GM18519 (cell line): Measurements from ENCODE around the gene RANBP1.

Experiments
- ATAC-seq: cut with Tn5 transposase; IDR thresholded peaks from one replicate; pipeline ENCODE4 v1.9.1; 2021; ENCODE audit warnings: mild to moderate bottlenecking, moderate library complexity; ENCODE audit not compliant: unreplicated experiment, low FRiP score

RANBP1 gene

GRCh38 chr22:20106849-20107237 is 9.1 kb upstream of the RANBP1 start:
- no peak for ATAC-seq

GRCh38 chr22:20107471-20107901 is 8.4 kb upstream of the RANBP1 start:
- no peak for ATAC-seq

GRCh38 chr22:20107951-20108756 is 7.8 kb upstream of the RANBP1 start:
- no peak for ATAC-seq

- no peak for ATAC-seq
Observed at GRCh38 chr22:20108757-20109230, 7.1 kb upstream of the RANBP1 start.

- no peak for ATAC-seq
Observed at GRCh38 chr22:20109411-20110358, 6.2 kb upstream of the RANBP1 start.

- ATAC-seq = no peak
Observed at GRCh38 chr22:20110359-20110985, 5.4 kb upstream of the RANBP1 start.

- ATAC-seq = no peak
Observed at GRCh38 chr22:20111045-20111688, 4.7 kb upstream of the RANBP1 start.

- ATAC-seq = no peak
Observed at GRCh38 chr22:20111689-20112622, 3.9 kb upstream of the RANBP1 start.

- no peak for ATAC-seq
Observed at GRCh38 chr22:20112623-20113511, 3.0 kb upstream of the RANBP1 start.

GRCh38 chr22:20113551-20114310 is 2.2 kb upstream of the RANBP1 start:
- no peak for ATAC-seq

GRCh38 chr22:20114506-20115475 is 1.1 kb upstream of the RANBP1 start:
- ATAC-seq = no peak

GRCh38 chr22:20116376-20116950 is 559 bp downstream of the RANBP1 start:
- no peak for ATAC-seq

- ATAC-seq = peak; percentile 57
Observed at GRCh38 chr22:20116951-20117632, 1.2 kb downstream of the RANBP1 start, which contains the start of gene TRMT2A. Gene TRMT2A, minus strand, starts transcription at chr22:20117226. Its CDS starts 320 bp downstream, at chr22:20116906.

- no peak for ATAC-seq
Observed at GRCh38 chr22:20117633-20118299, 1.9 kb downstream of the RANBP1 start.
